Measurements from ENCODE around the gene ZNF724. TPM values are rescaled to one million over a fixed set of nuclear protein-coding genes. Genes with fewer than 3 reads are reported as not detected.
A peak's percentile ranks its signal among the peaks of the same experiment; 100 is the strongest.

ZNF724 gene
- total and polyA plus RNA-seq, 2 of the 13 experiments (the other 11 are each of a cell fraction or from before 2014, with no cell fraction given): 1.5 to 15.0 TPM

GRCh38 chr19:23283925-23284324 is 33.7 kb upstream of the ZNF724 start (continued):
- TF ChIP-seq CTCF (CRISPR knock-in tag; IDR thresholded peaks at IDR 0.05) (peak; percentile 73), ZMYM4 (CRISPR knock-in tag; IDR thresholded peaks at IDR 0.05) (peak; percentile 71), ZNF101 (CRISPR knock-in tag; IDR thresholded peaks at IDR 0.05; ENCODE audit: borderline replicate concordance, low read depth) (no peak), ZBTB43 (CRISPR knock-in tag; conservative IDR thresholded peaks at IDR 0.05) (no peak), XRCC5 (optimal IDR thresholded peaks at IDR 0.05; ENCODE audit: low read length) (peak; percentile 32), KLF15 (CRISPR knock-in tag; IDR thresholded peaks at IDR 0.05; ENCODE audit: borderline replicate concordance) (no peak), KDM2A (CRISPR knock-in tag; IDR thresholded peaks at IDR 0.05; ENCODE audit: borderline replicate concordance, low read depth) (peak; percentile 42; the same call in 1 of the 2 replicates), HMGXB4 (CRISPR knock-in tag; IDR thresholded peaks at IDR 0.05; ENCODE audit: borderline replicate concordance in 1 of 2, low read depth in 1 of 2) (peak in 1 of 2 experiments; percentile 75; a peak in 2 of 4 replicates), RAD21 (CRISPR knock-in tag; IDR thresholded peaks at IDR 0.05) (peak; percentile 45; the same call in 1 of the 2 replicates), ZGPAT (CRISPR knock-in tag; IDR thresholded peaks at IDR 0.05) (0 out of 2 replicates have a peak, but pooled peaks have one; percentile 19), GATAD2A (CRISPR knock-in tag; IDR thresholded peaks at IDR 0.05) (0 out of 2 replicates have a peak, but pooled peaks have one; percentile 23), FOSL2 (CRISPR knock-in tag; IDR thresholded peaks at IDR 0.05) (peak; percentile 63), STAG1 (CRISPR knock-in tag; IDR thresholded peaks at IDR 0.05) (peak; percentile 69), SAP130 (CRISPR knock-in tag; IDR thresholded peaks at IDR 0.05; ENCODE audit: low read depth) (peak; percentile 48; the same call in 1 of the 2 replicates)
